IPS-NIHi7 (cell line): Measurements from ENCODE around the gene ASB7.

Experiments used
- DNase-seq: peaks from one replicate; pipeline ENCODE4 v3.0.0; 2012; ENCODE audit warnings: mixed read lengths; ENCODE audit errors: extremely low spot score

ASB7 gene

GRCh38 chr15:100597862-100598261, 4.5 kb upstream of the ASB7 start:
- no peak for DNase-seq

GRCh38 chr15:100598655-100599054, 3.7 kb upstream of the ASB7 start:
- DNase-seq = no peak

- no peak for DNase-seq
These were observed 1.2 kb upstream of the ASB7 start for GRCh38 chr15:100601163-100601562.

GRCh38 chr15:100601617-100602063, 749 bp upstream of the ASB7 start:
- no peak for DNase-seq

GRCh38 chr15:100602823-100603393, 519 bp downstream of the ASB7 start:
- peak; percentile 21 for DNase-seq

GRCh38 chr15:100612539-100612938, 10.2 kb downstream of the ASB7 start:
- DNase-seq = no peak

GRCh38 chr15:100613208-100613607, 10.8 kb downstream of the ASB7 start:
- DNase-seq = no peak

- DNase-seq = no peak
These were observed 11.9 kb downstream of the ASB7 start for GRCh38 chr15:100614336-100614735.

GRCh38 chr15:100614918-100615317, 12.5 kb downstream of the ASB7 start:
- DNase-seq = no peak

GRCh38 chr15:100615801-100616200, 13.4 kb downstream of the ASB7 start:
- no peak for DNase-seq

- no peak for DNase-seq
These were observed 14.3 kb downstream of the ASB7 start for GRCh38 chr15:100616700-100617099.

- no peak for DNase-seq
These were observed 20.9 kb downstream of the ASB7 start for GRCh38 chr15:100623301-100623700.

- DNase-seq = peak; percentile 69
These were observed 25.5 kb downstream of the ASB7 start for GRCh38 chr15:100627789-100628395.

- no peak for DNase-seq
These were observed 26.4 kb downstream of the ASB7 start for GRCh38 chr15:100628746-100629145.

- DNase-seq = no peak
These were observed 29.4 kb downstream of the ASB7 start for GRCh38 chr15:100631831-100632230.

GRCh38 chr15:100633763-100634075, 31.3 kb downstream of the ASB7 start:
- DNase-seq = no peak

- DNase-seq = peak; percentile 61
These were observed 33.1 kb downstream of the ASB7 start for GRCh38 chr15:100635406-100636071.

GRCh38 chr15:100638177-100638730, 35.9 kb downstream of the ASB7 start:
- no peak for DNase-seq

GRCh38 chr15:100642213-100642949, 40.0 kb downstream of the ASB7 start:
- no peak for DNase-seq

- no peak for DNase-seq
These were observed 40.6 kb downstream of the ASB7 start for GRCh38 chr15:100642950-100643338.

GRCh38 chr15:100645671-100646070, 43.3 kb downstream of the ASB7 start:
- DNase-seq = no peak

- no peak for DNase-seq
These were observed 46.6 kb downstream of the ASB7 start for GRCh38 chr15:100648951-100649350.
